GM12801 (cell line): Measurements from ENCODE around the gene ME3.

Source experiments
- CTCF ChIP-seq: IDR thresholded peaks from one replicate; pipeline ENCODE4 v1.5.1; 2011; ENCODE audit warnings: control low read depth; ENCODE audit not compliant: insufficient read length; ENCODE audit errors: extremely low read depth

ME3 gene

DNA sequence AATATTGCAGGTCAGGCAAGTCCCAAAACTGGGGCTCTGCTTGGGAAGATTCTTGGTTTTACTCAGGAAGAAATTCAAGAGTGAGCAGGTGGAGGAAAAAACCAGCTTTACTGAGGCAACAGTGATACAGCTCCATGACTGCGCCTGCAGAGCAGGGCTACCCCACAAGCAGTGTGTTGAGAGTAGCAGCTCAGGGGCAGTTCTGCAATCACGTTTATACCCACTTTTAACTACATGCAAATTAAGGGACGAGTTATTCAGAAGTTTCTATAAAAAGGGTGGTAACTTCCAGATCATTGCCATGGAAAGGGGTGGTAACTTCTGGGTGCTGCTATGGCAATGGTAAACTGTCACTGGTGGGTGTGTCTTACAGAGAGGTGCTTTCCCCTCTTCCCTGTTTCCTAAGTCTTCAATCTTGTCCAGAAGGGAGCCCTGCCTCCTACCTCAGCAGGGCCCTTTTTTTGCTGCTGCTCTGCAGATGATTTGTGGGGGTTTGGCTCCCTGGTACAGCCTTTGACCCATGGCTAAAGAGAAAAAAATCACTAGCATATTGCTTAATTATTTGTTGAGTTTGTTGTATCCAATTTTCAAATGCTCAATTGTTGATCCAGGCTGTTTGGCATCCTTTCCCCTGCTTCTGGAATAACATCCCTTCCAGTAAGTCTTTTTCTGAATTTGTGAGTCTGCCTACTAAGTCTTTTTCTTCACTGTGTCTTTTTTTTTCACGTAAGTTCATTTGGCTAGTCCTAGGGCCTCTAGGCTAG, 30.0 kb upstream of the ME3 start:
- no peak for TF ChIP-seq CTCF

GRCh38 chr11:86699040-86699791, 26.8 kb upstream of the ME3 start:
- no peak for TF ChIP-seq CTCF

- TF ChIP-seq CTCF, result no peak
These were observed 26.2 kb upstream of the ME3 start for GRCh38 chr11:86698639-86699038.

- no peak for TF ChIP-seq CTCF
These were observed 24.0 kb upstream of the ME3 start for GRCh38 chr11:86696451-86696850.

GRCh38 chr11:86696004-86696403, 23.6 kb upstream of the ME3 start:
- no peak for TF ChIP-seq CTCF

- no peak for TF ChIP-seq CTCF
These were observed 23.0 kb upstream of the ME3 start for GRCh38 chr11:86695373-86695772.

DNA sequence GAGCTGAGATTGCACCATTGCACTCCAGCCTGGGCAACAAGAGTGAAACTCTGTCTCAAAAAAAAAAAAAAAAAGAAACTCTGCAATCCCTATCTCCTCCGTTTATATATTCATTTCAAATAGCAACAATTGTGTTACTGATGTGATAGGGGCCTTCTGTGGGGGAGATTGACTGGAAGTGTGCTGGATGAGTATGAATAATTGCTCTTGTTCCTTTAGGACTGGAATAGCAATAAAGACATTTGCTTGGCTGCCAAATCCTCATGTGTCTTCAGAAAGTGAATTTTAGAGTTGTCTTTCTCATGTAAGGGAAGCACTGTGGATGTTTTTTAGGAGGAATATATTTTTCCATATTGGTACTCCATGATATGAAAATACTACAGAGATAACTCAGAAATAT, 21.1 kb upstream of the ME3 start:
- no peak for TF ChIP-seq CTCF
